ENCODE measurements around the gene ADCK1. TPM values are rescaled to one million over a fixed set of nuclear protein-coding genes. Genes with fewer than 3 reads are reported as not detected.

Gene ADCK1
- total RNA-seq, 2 experiments from 2014 or later = 7.1 to 8.7 TPM

- Histone ChIP-seq H3K9me3 (ENCODE audit: control insufficient read depth in 1 of 2, insufficient read depth in 1 of 2, low read length in 2 of 2) (peaks cover 0 to 3% of the 10 kb centered on the region in 2 experiments), H3K27ac (ENCODE audit: low read depth in 1 of 2, low read length in 2 of 2) (no peak overlapping the region), H3K4me3 (ENCODE audit: low read length) (no peak overlapping the region), H3K27me3 (ENCODE audit: control insufficient read depth in 1 of 2, insufficient read depth in 2 of 2, low read length in 2 of 2) (no peaks in the 10 kb centered on the region), H3K36me3 (ENCODE audit: insufficient read depth, low read length) (no peaks in the 10 kb centered on the region), H3K4me1 (ENCODE audit: insufficient read depth, low read length) (no peaks in the 10 kb centered on the region)
- ATAC-seq (ENCODE audit: poor library complexity) = no peak
- Mint-ChIP-seq H3K4me1 (ENCODE audit: low read depth) (peaks cover under 1% of the 10 kb centered on the region), H3K4me3 (no peak overlapping the region), H3K36me3 (ENCODE audit: low read depth) (peaks cover 84% of the 10 kb centered on the region), H3K9me3 (no peaks in the 10 kb centered on the region), H3K27ac (no peak overlapping the region), H3K27me3 (no peaks in the 10 kb centered on the region)
- no peak for TF ChIP-seq CTCF (IDR thresholded peaks at IDR 0.05)
- intact Hi-C loops (cut with DNase I, micrococcal nuclease) = no loop called here
- POLR2A ChIA-PET = no interaction called here
- CTCF ChIA-PET = no interaction called here
- no peak for DNase-seq
Measured at GRCh38 chr14:77903221-77903620, 103.3 kb downstream of the ADCK1 start.

GRCh38 chr14:77903937-77904617 lies 104.2 kb downstream of the ADCK1 start:
- H3K27ac ChIP-seq (ENCODE audit: low read depth in 1 of 2, low read length in 2 of 2) = no peak overlapping the region
- Mint-ChIP-seq H3K4me1 (ENCODE audit: low read depth) (peaks cover 7% of the 10 kb centered on the region), H3K27ac (no peak overlapping the region), H3K27me3 (no peaks in the 10 kb centered on the region), H3K9me3 (no peaks in the 10 kb centered on the region), H3K36me3 (ENCODE audit: low read depth) (peaks cover 84% of the 10 kb centered on the region), H3K4me3 (no peak overlapping the region)
- TF ChIP-seq CTCF (IDR thresholded peaks at IDR 0.05) = no peak
- POLR2A ChIA-PET = no interaction called here
- CTCF ChIA-PET = no interaction called here
- no peak for ATAC-seq (ENCODE audit: poor library complexity)
- no peak overlapping the region for H3K4me3 ChIP-seq (ENCODE audit: low read length)
- H3K9me3 ChIP-seq (ENCODE audit: control insufficient read depth in 1 of 2, insufficient read depth in 1 of 2, low read length in 2 of 2) = peaks cover 0 to 3% of the 10 kb centered on the region in 2 experiments
- no peaks in the 10 kb centered on the region for H3K27me3 ChIP-seq (ENCODE audit: control insufficient read depth in 1 of 2, insufficient read depth in 2 of 2, low read length in 2 of 2)
- no peaks in the 10 kb centered on the region for H3K4me1 ChIP-seq (ENCODE audit: insufficient read depth, low read length)
- DNase-seq = no peak
- intact Hi-C loops (cut with DNase I, micrococcal nuclease) = no loop called here
- H3K36me3 ChIP-seq (ENCODE audit: insufficient read depth, low read length) = no peaks in the 10 kb centered on the region

- TF ChIP-seq CTCF (IDR thresholded peaks at IDR 0.05) = no peak
- ATAC-seq (ENCODE audit: poor library complexity) (no peak), DNase-seq (no peak)
- H3K4me1 Mint-ChIP-seq (ENCODE audit: low read depth) = peaks cover 7% of the 10 kb centered on the region
- Histone ChIP-seq H3K27ac (ENCODE audit: low read depth in 1 of 2, low read length in 2 of 2) (no peak overlapping the region), H3K27me3 (ENCODE audit: control insufficient read depth in 1 of 2, insufficient read depth in 2 of 2, low read length in 2 of 2) (no peaks in the 10 kb centered on the region), H3K9me3 (ENCODE audit: control insufficient read depth in 1 of 2, insufficient read depth in 1 of 2, low read length in 2 of 2) (peaks cover 0 to 3% of the 10 kb centered on the region in 2 experiments), H3K4me3 (ENCODE audit: low read length) (no peak overlapping the region), H3K36me3 (ENCODE audit: insufficient read depth, low read length) (no peaks in the 10 kb centered on the region), H3K4me1 (ENCODE audit: insufficient read depth, low read length) (no peaks in the 10 kb centered on the region)
- intact Hi-C loops (cut with DNase I, micrococcal nuclease) = no loop called here
- POLR2A ChIA-PET = no interaction called here
- no peaks in the 10 kb centered on the region for H3K27me3 Mint-ChIP-seq
- peaks cover 79% of the 10 kb centered on the region for H3K36me3 Mint-ChIP-seq (ENCODE audit: low read depth)
- CTCF ChIA-PET = no interaction called here
- no peak overlapping the region for H3K4me3 Mint-ChIP-seq
- no peaks in the 10 kb centered on the region for H3K9me3 Mint-ChIP-seq
- H3K27ac Mint-ChIP-seq = no peak overlapping the region
Measured at GRCh38 chr14:77906446-77906845, 106.5 kb downstream of the ADCK1 start.
